MM.1S (cell line): ENCODE results near the gene TRIM63.

Source experiments
- CTCF ChIP-seq: fragments of 300-600 bp; sonication (generic); IDR thresholded peaks from 2 replicates; pipeline ENCODE4 v1.5.1; 2016; ENCODE audit warnings: antibody characterized with exemption, low read length, mixed read lengths
- EZH2 ChIP-seq: fragments of 300-600 bp; sonication (generic); optimal IDR thresholded peaks from 2 replicates; pipeline ENCODE3; 2017; ENCODE audit warnings: low read depth, mild to moderate bottlenecking, antibody characterized with exemption, low read length, mixed read lengths

GRCh38 chr1:26047278-26047874, 20.1 kb downstream of the TRIM63 start:
- TF ChIP-seq CTCF (no peak), EZH2 (no peak)
